Hepatocyte (in vitro differentiated cells): ENCODE measurements around the gene PCYOX1L.

Experiments used
- EZH2phosphoT487 ChIP-seq: fragments of 200-600 bp; sonication (generic); IDR thresholded peaks from one replicate; pipeline ENCODE4 v1.6.1; 2018; ENCODE audit warnings: antibody characterized with exemption, mild to moderate bottlenecking, low read depth, moderate library complexity; ENCODE audit not compliant: unreplicated experiment, severe bottlenecking
- TF ChIP-seq, protein P1 (sequence below): fragments of 200-600 bp; sonication (generic); IDR thresholded peaks from 2 replicates; pipeline ENCODE4 v1.5.1; 2016; ENCODE audit warnings: antibody characterized with exemption, mild to moderate bottlenecking; ENCODE audit not compliant: poor library complexity

DNA sequence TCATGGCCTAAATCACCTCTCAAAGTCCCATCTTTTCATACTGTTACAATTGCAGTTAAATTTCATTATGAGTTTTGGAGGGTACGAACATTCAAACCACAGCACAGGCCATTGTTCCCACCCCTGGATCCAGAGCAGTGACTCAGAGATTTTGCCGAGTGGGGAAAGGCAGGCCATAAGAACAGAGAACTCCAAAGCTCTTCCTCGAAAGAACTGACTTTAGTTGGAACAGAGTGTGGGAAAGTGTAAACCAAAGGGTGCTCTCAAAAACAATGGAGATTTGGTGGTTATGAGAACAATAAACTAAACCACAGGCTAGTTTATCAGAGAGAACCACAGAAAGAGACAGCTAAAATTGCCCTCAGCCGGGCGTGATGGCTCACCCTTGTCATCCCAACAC is 32.0 kb upstream of the PCYOX1L start:
- TF ChIP-seq, protein P1, sequence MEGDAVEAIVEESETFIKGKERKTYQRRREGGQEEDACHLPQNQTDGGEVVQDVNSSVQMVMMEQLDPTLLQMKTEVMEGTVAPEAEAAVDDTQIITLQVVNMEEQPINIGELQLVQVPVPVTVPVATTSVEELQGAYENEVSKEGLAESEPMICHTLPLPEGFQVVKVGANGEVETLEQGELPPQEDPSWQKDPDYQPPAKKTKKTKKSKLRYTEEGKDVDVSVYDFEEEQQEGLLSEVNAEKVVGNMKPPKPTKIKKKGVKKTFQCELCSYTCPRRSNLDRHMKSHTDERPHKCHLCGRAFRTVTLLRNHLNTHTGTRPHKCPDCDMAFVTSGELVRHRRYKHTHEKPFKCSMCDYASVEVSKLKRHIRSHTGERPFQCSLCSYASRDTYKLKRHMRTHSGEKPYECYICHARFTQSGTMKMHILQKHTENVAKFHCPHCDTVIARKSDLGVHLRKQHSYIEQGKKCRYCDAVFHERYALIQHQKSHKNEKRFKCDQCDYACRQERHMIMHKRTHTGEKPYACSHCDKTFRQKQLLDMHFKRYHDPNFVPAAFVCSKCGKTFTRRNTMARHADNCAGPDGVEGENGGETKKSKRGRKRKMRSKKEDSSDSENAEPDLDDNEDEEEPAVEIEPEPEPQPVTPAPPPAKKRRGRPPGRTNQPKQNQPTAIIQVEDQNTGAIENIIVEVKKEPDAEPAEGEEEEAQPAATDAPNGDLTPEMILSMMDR = no peak
- no peak for TF ChIP-seq EZH2phosphoT487
